Stimulated activated CD8-positive, alpha-beta memory T cell treated with anti-CD3 and anti-CD28 coated beads, Interleukin-12 subunit alpha, Interleukin-12 subunit beta, amount 100 ng/mL, for 24 hours (primary cell): ENCODE results near the gene CBL.

Source experiments
- DNase-seq: peaks from one replicate; pipeline ENCODE4 v3.0.0-alpha.2; 2020; ENCODE audit errors: extremely low read depth

Gene CBL

GRCh38 chr11:119267645-119268044, 61.5 kb downstream of the CBL start:
- no peak for DNase-seq

- DNase-seq, result no peak
Observed at GRCh38 chr11:119273721-119274120, 67.6 kb downstream of the CBL start.

GRCh38 chr11:119277660-119278059, 71.5 kb downstream of the CBL start:
- no peak for DNase-seq

- no peak for DNase-seq
Observed at GRCh38 chr11:119282495-119282894, 76.4 kb downstream of the CBL start.

GRCh38 chr11:119284344-119285157, 78.4 kb downstream of the CBL start:
- DNase-seq, result no peak

GRCh38 chr11:119285431-119285830, 79.3 kb downstream of the CBL start:
- no peak for DNase-seq

GRCh38 chr11:119288219-119288618, 82.1 kb downstream of the CBL start:
- no peak for DNase-seq

GRCh38 chr11:119290894-119291497, 84.9 kb downstream of the CBL start:
- no peak for DNase-seq

GRCh38 chr11:119293461-119293860, 87.3 kb downstream of the CBL start:
- no peak for DNase-seq

GRCh38 chr11:119295178-119295577, 89.0 kb downstream of the CBL start:
- no peak for DNase-seq

GRCh38 chr11:119297938-119298337, 91.8 kb downstream of the CBL start:
- no peak for DNase-seq

GRCh38 chr11:119298726-119299125, 92.6 kb downstream of the CBL start:
- DNase-seq, result no peak

GRCh38 chr11:119299416-119299815, 93.3 kb downstream of the CBL start:
- no peak for DNase-seq

GRCh38 chr11:119300198-119300964, 94.2 kb downstream of the CBL start:
- no peak for DNase-seq

GRCh38 chr11:119303227-119303718, 97.1 kb downstream of the CBL start:
- DNase-seq, result no peak

GRCh38 chr11:119305556-119306372, 99.6 kb downstream of the CBL start:
- no peak for DNase-seq

- no peak for DNase-seq
Observed at GRCh38 chr11:119306373-119306890, 100.3 kb downstream of the CBL start.

GRCh38 chr11:119307219-119307618, 101.1 kb downstream of the CBL start:
- DNase-seq, result no peak

GRCh38 chr11:119307974-119308373, 101.8 kb downstream of the CBL start:
- no peak for DNase-seq

GRCh38 chr11:119309411-119309810, 103.3 kb downstream of the CBL start:
- no peak for DNase-seq

GRCh38 chr11:119309953-119310681, 104.0 kb downstream of the CBL start:
- DNase-seq, result no peak
